Retina (tissue), 1 donor: ENCODE data around the gene CNOT6L.
"Not testable (repeated sequence)": the region's sequence is repeated elsewhere in the genome, so short reads cannot be mapped to it uniquely, and the experiment has no call there.

ENCODE experiments used
- DNase-seq: peaks from one replicate; pipeline ENCODE4 v3.0.0-alpha.2; 2016

CNOT6L gene

DNA sequence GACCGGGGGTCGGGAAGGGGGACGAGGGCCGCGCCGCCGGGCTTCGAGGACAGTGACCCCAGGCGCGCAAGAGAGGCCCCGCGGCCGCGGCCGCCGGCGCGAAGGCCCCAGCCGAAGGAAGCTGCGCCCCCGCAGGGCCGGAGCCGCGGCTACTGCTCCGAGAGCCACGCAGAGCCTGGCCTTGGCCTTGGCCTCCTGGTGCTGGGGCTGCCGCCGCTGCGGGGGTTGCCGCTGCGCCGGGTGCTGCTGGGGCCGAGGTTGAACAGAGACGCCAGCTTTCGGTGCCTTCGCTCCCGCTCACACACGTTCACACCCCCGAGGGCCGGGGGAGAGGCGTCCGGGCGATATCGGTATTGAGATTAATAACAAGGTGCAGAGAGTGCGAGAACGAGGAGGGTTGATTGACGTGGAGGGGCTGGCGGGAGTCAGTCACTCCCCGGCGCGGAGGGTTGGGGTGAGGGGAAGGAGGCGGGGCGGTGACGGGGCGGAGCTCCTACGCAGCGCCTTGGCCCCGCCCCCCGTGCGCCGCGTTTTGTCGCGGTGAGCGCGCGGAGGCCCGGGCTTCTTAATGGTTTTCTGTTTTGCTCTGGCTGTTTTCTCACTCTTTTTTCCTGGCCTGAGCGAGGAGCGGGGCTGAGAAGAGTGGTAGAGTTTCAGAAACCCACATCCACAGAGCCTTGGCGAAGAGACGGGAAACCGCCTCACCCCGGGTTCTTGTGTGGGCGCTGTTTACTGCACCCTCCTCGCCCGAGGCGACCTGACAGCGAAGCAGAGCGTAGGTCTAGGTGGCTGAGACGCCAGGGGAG, 878 bp upstream of the CNOT6L start:
- DNase-seq: peak; percentile 97

DNA sequence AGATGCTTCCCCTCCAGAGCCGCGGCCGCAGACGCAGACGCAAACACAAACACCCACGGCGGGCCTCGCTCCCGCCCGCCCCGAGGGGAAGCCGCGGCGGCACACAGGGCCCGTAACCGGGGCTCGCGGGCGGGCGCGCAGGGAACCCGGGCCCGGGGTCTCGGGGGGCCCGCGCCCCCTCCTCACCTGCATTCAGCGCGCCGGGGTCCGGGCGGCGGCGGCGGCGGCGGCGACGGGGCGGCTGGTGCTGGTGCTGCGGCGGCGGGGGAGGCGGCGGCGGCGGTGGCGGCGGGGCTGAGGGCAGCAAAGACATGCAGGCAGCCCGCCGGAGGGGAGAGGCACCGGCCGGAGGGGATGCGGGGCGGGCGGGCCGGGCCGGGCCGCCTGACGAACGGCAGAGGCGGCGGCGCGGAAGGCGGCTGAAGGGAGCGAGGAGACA, 255 bp upstream of the CNOT6L start:
- DNase-seq: no peak

DNA sequence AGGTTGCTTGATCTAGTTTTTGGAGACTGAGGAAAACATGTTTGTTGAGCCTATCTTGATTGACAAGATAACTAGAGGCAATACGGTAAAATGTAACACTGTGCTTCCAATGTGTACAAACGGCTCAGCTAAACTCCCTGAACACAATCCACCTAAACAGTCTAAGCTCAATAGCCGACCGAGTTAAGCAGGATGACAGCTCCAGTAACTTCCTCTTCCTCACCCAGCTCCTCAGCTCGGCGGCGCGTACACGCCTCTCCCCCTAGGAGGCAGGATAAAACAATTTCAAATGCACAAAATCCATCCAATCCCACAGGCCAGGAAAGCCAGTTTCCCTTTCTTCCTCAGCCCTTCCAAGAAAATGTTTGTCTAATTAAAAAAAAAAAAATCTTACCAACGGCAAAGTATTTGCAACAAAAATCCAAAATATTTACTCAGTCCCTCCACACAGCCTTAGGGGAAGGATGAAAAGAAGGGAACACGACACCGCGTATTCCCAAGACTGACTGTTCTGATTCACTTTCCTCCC, 1.0 kb downstream of the CNOT6L start:
- peak; percentile 89 for DNase-seq

DNA sequence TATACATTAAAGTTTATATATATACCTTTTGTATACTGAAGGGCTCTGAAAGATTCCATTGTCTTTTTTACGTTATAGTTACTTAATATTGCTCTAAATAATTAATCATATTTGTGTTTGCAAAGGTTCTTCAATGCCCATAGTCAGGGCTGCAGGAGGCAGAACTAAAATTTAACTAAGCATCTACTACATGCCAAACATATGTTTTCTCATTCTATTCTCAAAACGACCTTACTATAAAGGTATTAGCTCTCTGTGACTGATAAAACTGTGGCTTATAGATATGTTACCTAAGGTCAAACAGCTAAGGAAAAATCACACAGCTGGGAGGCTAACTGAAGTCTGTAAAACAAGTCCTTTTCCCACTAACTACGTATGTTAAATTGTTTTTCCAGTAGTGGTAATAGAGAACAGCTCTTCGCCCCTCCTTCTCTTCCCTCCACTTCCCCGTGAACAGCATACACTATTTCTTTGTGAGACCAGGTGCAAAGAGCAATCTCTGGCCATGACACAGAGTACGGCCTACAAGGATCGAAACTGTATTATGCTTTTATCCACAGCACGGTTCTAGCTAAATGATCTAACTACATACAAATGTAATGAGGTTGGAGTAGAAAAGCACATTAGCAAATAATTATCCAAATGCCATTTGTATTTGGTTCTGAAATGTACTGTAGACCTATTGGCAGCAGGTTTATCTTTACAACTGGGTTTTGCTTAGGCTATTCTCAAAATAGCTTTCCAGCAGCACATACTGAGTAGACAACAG, 1.7 kb downstream of the CNOT6L start:
- peak; percentile 11 for DNase-seq

DNA sequence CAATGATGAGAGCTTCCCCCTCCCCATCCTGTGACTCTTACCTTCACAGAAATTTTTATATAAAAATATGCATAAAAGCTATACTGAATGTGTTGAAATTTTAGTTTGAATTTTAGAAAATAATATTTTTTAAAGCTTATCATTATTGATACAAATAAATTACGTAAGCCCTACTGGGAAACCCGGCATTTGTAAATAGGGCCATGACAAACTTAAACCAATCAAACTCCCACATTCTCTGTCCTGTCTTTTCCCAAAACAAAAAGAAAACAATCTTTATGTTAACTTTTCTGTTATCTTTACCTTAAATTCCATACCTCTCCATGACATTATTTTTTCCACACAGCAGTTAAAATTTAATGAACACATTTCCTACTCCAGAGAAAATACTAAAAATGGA, 2.6 kb downstream of the CNOT6L start:
- no peak for DNase-seq

DNA sequence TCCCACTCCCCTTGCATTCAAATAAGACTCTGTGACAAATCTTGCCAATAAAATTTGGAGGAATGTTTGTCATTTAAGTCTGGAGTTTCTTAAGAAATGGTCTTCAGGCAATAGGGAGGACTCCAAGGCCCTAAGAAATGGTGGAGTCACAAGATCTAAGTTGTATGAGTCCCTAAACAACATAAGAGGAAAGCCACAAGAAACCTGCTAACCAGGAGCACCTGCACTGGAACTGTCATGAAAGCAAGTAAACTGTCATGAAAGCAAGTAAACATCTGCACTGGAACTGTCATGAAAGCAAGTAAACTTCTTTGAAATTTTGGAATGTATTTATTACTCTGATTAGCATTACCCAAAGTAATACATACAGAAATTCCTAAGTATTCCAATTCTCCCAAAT, 3.5 kb downstream of the CNOT6L start:
- no peak for DNase-seq

DNA sequence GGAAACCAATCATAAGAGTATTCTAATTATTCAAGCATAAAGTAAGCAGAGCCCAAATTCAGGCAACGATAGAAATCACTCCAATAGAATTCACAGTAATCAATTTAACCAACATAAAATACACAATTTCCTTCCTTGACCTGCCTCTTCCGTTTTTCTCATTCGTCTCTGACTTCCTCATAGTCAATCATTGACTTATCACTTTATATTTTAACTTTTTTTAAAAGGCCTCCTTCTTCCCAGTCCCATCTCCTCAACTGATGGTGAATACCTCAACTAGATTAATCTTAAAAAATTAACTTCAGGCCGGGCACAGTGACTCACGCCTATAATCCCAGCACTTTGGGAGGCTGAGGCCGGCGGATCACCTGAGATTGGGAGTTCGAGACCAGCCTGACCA, 13.3 kb downstream of the CNOT6L start:
- no peak for DNase-seq

DNA sequence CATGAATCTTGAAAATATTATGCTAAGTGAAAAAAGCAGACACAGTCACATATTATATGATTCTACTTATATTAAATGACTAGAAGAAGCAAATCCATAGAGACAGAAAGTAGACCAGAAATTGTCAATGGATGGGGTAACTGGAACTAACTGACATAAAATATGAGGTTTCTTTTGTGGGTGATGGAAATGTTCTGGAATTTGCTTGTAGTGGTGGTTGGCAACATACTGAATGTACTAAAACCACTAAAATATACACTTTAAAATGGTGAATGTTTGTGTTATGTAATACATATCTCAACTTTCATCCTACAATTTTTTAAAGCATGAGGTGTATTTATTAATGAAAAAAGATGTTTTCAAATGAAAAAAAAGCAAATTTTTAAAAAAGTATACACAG, 14.7 kb downstream of the CNOT6L start:
- DNase-seq: no peak

DNA sequence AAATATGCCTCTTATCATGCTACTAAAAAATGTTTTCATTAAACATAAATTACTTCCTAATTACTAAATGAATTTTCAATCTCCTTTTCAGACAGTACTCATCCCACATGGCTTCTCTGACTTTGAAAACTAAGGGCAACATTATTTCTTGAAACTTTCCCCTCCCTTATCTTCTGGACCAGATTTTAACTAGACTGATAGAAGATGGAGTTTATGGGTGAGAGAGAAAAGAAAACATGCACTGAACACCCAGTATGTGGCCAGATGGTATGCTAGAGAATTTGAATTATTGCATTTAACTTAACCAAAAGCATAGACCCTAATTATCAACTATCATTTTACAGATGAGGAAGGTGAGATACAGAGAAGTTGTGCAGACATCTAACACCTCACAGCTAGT, 16.8 kb downstream of the CNOT6L start:
- no peak for DNase-seq

DNA sequence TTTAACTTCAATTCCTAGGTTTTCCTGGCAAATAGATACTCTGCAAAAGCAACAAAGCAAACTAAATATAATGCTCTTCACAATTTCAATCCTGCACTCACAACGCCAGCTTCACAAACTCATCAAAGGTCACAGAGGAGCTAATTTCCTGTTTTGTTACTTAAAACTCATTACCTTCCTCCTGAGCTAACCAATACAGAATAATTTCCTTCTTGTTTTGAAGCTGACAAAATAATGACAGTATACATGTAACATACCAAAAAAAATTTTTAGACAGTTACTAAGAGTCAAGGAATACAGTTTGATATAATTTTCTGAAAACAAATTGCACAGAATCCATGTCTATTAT, 17.9 kb downstream of the CNOT6L start:
- DNase-seq: no peak

DNA sequence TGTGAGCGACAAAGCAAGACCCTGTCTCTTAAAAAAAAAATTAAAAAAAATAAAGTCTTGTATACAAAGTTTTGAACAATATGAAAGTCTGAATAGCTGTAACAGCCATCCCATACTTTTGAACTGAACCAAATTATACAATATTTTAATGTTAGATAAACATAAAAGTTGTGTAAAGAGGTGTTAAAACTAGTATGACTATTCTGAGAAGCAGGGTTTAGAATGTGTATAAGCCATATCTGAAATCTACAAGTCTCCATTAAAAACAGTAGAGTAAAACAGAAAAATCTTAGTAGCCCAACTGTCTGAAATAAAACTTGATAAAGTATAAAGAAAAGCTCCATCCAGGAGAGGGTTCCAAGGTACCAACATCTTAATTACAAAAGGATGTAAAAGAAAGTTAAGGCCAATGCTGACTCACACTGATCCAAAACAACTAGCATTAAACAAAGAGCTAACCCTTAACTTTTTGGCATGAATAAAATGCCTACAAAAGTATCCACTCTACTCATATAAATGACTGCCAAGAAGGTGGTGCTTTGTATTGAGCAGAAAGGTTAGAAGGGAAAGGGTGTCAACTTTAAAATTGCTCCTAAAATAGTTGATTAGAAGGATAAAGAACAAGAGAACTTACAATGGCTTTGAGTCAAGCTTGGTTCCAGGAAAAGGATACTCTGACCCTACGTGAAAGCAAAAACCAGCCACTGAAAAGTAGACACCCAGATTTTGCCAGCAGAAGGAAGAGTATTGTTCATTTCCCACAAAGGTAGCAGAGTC, 18.5 kb downstream of the CNOT6L start:
- DNase-seq: no peak

DNA sequence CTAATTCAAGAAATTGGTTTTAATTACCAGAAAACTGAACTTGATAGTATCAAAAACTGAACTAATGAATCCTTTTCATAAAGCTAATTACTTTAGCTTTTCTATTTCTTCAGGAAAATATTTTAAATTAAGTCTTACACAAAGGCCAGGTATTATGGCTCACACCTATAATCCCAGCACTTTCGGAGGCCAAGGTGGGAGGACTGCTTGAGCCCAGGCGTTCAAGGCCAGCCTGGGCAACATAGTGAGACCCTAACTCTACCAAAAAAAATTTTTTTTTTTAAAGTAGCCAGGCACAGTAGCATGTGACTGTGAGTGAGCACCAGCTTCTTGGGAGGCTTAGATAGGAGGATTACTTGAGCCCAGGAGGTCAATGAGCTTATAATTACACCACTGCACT, 19.1 kb downstream of the CNOT6L start:
- no peak for DNase-seq

DNA sequence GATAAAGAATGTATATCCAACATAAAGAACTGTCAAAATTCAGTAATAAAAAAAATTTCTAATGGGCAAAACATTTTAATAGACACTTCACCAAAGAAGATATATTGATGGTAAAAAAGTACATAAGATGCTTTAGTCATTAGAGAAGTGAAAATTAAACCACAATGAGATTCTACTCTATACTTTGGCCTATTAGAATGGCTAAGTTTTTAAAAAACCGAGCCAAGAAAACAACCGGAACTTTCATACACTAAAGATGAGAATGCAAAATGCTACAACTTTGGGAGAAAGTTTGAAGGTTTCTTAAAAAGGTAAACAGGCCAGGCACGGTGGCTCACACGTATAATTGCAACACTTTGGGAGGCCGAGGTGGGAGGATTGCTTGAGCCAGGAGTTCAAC, 20.8 kb downstream of the CNOT6L start:
- DNase-seq: no peak

DNA sequence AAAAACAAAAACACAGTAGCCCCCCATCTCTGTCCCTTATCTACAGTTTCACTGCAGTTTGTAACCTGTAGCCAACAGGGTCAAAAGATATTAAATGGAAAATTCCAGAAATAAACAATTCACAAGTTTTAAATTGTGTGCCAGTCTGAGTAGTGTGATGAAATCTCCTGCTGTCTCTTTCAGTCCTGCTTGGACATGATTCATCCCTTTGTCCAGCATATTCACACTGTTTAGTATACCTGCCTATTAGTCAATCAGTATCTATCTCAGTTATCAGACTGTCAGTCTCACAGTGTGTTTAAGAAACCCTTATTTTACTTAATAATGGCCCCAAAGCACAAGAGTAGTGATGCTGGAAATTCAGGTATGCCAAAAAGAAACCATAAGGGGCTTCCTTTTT, 21.9 kb downstream of the CNOT6L start:
- no peak for DNase-seq

DNA sequence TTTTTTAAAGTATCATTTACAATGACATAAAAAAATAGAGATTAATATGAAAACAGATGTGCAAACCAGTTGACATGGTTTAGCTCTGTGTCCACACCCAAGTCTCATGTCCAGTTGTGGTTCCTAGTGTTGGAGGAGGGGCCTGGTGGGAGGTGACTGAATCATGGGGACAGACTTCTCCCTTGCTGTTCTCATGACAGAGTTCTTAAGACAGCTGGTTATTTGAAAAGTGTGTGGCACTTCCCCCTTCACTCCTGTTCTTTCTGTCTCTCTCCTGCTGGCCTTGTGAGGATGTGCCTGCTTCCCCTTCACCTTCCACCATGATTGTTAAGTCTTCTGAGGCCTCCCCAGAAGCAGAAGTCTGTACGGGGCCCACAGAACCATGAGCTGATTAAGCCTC, 23.8 kb downstream of the CNOT6L start:
- no peak for DNase-seq

DNA sequence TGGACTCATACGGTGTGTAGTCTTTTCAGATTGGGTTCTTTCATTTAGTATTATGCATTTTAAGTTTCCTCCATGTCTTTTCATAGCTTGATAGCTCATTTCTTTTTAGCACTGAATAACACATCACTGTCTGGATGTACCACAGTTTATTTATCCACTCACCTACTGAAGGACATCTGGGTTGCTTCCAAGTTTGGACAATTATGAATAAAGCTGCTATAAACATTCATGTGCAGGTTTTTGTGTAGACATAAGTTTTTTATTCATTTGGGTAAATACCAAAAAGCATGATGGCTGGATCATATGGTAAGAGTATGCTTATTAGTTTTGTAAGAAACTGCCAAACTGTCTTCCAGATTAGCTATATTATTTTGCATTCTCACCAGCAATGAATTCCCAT, 29.0 kb downstream of the CNOT6L start:
- DNase-seq: no peak

DNA sequence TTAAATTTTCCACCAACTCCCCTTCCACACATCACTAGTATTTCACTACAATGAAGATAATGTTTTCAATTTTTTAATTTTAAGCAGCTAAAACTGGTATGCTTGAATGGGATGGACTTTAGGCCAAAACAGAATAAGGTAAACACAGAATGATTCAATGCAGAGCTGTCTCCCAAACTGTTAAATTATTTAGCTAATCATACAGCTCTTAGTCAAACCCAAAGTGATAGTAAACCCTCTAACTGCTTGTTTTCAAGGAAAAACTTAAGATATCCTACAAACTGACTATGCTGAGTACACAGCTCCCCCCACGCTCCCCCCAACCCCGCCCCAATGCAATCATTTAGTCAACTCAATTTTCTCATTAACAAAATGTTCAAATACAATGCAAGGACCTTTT, 30.2 kb downstream of the CNOT6L start:
- DNase-seq: no peak

DNA sequence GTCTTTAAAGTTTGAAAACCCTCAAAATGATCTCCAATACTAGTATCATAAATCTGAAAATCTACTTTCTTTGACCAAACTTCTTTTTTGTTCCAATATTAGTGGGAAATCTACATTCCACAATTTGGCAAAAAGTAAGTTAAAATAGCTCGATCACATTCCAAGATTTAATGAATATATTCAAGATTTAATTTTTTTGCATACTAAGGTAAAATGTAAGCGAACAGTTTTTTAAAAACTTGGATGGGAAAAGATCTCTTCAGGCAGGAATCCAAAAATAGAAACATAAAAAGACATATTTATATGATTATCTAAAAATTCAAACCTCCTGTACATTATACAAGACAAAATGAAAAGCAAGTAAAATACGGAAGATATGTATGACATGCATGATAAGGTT, 31.2 kb downstream of the CNOT6L start:
- no peak for DNase-seq

DNA sequence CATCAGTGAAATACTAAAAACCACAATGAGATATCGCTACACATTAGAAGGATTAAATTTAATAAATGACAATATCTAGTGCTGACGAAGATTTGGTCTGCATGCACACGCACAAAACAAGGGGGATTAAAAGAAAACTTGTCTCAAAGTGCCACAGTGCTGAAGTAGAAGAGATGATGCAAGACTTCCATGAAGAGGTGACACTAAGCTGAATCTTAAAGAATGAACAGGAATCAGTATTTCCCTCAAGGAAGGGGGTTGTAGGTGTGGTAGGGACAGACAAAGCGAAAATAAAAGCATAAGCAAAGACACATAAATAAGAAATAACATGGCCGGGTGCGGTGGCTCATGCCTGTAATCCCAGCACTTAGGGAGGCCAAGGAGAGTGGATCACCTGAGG, 33.5 kb downstream of the CNOT6L start:
- DNase-seq: no peak

DNA sequence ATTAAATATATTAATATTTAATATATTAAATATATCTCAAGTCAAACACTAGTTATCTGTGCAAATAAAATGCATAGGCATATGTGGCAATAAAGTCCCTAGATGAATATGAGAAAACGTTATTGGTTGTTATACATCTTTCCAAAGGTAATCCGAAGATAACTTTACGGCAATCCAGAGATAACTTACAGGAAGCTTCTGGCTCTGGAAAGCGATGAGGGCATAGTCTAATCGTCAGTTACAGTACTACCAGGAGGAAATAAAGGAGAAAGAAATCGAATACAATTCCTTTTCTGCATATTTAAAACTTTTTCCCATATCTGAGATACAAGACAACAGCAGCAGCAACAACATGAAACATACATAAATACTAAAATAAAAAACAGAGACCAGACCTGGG, 35.3 kb downstream of the CNOT6L start:
- no peak for DNase-seq

DNA sequence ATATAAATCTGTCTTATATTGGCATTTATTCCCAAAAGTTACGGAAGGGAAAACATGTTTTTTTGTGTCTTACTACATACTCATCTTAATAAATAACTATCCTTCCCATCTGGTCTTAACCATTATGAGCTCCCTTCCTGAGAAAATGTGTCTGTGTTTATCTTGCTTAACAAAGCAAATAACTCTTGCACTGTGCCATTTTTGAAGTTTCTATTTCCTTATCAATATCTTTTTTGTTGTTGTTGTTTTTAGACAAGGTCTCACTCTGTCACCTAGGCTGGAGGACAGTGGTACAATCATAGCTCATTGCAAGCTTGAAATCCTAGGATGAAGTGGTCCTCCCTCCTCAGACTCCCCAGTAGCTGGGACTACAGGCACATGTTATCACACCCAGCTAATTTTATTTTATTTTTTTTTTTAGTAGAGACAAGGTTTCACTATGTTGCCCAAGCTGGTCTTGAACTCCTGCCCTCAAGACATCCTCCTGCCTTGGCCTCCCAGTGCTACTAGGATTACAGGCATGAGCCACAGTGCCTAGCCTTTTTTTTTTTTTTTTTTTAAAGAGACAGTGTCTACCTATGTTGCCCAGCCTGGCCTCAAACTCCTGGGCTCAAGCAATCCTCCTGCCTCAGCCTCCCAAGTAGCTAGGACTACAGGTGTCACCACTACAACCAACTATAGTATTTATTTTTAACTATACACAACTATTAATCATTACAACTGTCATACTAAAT, 36.9 kb downstream of the CNOT6L start:
- DNase-seq: no peak

DNA sequence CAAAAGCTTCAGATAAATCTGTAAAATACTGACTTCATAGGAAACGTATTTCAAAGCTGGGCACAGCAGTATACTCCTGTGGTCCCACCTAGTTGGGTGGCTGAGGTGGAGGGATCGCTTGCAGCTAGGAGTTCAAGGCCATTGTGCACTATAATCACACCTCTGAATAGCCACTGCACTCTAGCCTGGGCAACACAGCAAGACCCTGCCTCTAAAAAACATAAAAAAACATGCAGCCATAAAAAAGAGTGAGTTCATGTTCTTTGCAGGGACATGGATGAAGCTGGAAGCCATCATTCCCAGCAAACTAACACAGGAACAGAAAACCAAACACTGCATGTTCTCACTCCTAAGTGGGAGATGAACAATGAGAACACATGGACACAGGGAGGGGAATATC, 38.4 kb downstream of the CNOT6L start:
- DNase-seq: not testable (repeated sequence)
